Dedifferentiated amniotic fluid mesenchymal stem cell (primary cell): Measurements from ENCODE around the gene ATCAY.
"Not testable (repeated sequence)": the region's sequence is repeated elsewhere in the genome, so short reads cannot be mapped to it uniquely, and the experiment has no call there.

ENCODE experiments used
- DNase-seq: peaks from one replicate; pipeline ENCODE4 v3.0.0-alpha.2; 2016; ENCODE audit errors: extremely low spot score

The ATCAY gene

GRCh38 chr19:3857449-3858003 lies 23.0 kb upstream of the ATCAY start:
- DNase-seq: no peak

DNA sequence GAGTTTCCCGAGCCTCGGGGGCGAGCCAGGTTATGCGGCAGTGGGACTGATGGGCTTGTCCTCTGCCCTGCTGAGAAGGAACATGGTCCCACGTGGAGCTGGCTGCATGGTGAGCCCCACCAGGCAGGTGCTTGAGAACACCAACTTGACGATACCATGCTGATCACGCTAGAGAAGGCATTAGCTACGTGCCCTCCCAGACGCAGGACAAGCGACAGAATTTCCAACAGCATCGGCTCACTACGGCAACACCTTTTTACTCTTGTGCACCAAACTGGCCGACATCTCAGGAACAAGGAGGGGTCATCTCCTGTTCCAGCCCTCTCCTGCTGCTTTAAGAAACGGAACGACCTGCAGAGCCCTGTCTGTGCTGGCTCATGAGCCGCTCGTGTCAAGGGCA lies 20.0 kb upstream of the ATCAY start:
- DNase-seq: no peak

DNA sequence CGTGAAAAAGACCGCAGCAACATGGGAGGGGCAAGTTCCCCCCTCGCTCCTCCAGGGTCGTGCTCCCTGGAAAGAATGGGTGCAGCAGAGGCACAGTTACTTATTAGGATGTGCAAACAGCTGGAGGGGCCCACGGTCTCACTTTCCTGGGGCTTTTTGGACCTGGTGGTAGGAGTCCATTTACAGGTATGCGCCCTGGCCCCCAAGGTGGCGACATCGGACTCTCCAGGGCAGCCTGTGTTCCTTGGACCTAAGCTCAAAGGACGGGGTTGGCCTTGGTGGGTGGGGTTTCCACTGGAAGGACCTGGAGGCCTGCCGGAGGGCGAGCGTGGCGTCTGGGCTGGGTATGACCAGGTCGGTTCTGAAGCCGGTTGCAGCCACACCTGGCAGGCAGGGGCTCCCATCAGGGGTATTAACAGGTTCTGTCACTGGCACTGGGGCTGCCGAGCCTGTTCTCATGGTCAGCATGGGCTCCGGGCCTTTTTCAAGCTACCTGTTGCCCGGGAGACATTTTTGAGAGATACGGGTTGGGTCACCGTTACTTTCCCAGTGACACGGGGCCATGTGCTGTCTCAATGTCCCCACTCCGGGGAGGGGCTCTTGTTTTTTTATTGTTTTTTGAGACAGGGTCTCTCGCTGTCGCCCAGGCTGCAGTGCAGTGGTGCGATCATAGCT lies 17.5 kb upstream of the ATCAY start:
- no peak for DNase-seq

GRCh38 chr19:3863648-3864047 lies 16.8 kb upstream of the ATCAY start:
- no peak for DNase-seq

DNA sequence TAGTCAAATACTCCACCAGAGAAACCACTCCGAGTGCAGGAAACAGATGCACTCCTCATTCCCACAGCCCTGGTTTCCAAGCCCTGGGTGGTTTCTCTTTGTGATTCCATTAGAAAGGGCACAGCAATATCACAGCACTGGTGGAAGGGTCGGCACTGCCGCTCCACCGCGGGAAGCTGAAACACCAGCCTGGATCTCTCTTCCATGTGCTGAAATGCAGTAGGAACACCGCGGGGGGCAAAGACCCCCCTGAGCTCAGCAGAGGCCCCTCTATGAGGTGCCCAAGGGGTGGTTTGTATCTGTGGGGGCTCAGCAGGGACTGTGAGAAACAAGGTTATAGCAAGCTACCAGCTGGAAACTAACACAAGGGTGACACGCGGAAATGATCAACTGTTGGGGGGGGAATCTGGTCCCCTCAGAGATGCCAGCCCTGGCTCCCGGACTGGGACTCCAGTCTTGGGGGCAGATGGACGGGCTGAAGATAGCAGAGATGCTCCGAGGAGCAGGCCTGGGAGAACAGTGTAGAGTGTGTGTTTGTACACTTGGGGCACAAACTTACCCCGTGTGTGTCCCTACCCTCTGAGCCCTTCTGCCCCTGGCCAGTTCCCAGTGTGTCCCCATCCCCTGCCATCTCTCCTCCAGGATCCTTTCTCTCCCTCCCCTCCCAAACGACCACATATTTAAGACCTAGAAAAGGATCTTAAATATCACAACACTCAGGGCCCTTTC lies 13.4 kb upstream of the ATCAY start:
- DNase-seq: no peak

GRCh38 chr19:3867971-3868769 lies 12.3 kb upstream of the ATCAY start:
- DNase-seq: no peak

- DNase-seq: no peak
Measured at GRCh38 chr19:3868770-3869456, 11.6 kb upstream of the ATCAY start, which contains the start of gene ZFR2. Gene ZFR2, minus strand, starts transcription at chr19:3869038. Its CDS starts 21 bp downstream, at chr19:3869017.

DNA sequence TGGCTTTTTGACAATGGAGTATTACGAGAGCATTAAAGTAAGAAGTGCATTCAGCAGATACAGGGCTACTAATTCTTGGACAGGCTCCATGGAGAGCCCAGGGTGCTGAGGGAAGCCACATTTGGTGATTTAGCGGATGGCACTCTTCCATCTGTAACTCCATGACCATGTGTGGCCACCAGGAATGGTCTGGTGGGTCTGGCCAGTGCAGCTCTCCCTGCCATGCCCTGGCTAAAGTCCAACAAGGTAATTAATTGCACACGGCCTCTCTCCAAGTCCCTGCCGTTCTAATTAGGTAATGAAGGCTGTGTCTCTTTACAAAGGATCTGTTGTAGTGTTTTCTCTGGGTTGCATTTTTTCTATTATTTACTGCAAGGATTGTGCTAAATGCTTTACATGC lies 7.3 kb upstream of the ATCAY start:
- DNase-seq: no peak

- DNase-seq: not testable (repeated sequence)
Measured at GRCh38 chr19:3874695-3875094, 5.8 kb upstream of the ATCAY start.

DNA sequence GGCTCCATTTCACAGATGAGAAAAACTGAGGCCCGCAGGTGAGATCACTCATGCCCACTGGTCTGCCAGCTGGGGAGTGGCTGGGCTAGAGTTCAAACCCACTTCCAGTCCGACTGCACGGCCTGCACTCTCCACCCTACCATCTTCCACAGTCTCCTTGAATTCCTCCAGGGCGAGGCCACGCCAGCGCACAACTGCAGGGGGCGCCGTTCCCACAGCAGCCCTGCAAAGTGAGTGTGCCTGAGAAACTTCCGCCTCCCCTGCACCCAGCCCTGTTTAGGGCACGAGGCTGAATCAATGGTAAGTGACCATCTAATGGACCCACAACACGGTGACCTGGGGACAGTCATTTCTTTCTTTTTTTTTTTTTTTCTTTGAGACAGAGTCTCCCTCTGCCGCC lies 829 bp upstream of the ATCAY start:
- DNase-seq: no peak

- no peak for DNase-seq
Measured at GRCh38 chr19:3881272-3882040, 971 bp downstream of the ATCAY start.

- no peak for DNase-seq
Measured at GRCh38 chr19:3882041-3882384, 1.5 kb downstream of the ATCAY start.

DNA sequence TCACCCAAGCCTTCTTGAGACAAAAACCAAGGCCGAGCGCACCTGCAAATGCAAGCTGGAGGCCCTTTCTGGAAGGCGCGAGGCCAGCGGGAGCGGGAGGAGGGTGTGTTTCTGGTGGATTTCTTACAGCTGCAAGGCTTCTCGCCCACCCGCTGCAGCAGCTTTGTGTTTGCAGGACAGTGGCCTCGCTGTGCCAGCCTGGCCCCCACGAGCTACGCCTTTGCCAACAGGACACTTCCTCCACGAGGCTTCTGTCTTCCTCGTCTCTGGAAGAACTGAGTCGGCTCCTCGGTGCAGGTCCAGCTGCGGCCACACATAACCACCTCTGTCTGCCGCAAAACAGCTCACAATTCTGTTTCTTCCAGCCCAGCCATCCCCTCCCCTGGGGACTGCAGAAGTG lies 10.1 kb downstream of the ATCAY start:
- no peak for DNase-seq

GRCh38 chr19:3893509-3894179 lies 13.2 kb downstream of the ATCAY start:
- no peak for DNase-seq

GRCh38 chr19:3894959-3895358 lies 14.5 kb downstream of the ATCAY start:
- DNase-seq: not testable (repeated sequence)

GRCh38 chr19:3895788-3896187 lies 15.3 kb downstream of the ATCAY start:
- no peak for DNase-seq

DNA sequence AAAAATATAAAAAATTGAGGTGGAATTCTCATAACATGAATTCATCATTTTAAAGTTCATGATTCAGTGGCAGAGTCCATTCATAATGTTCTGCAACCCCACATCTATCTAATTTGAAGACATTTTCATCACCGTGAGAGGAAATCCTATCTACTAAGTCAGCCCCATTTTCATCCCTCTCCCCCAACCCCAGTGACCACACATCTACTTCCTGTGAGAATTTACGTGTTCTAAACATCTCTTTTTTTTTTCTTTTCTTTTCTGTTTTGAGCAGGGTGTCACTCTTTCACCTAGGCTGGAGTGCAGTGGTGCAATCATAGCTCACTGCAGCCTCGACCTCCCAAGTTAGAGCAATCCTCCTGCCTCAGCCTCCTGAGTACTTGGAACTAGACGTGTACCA lies 17.5 kb downstream of the ATCAY start:
- DNase-seq: no peak

- no peak for DNase-seq
Measured at GRCh38 chr19:3898426-3898825, 17.9 kb downstream of the ATCAY start.

GRCh38 chr19:3899531-3900294 lies 19.2 kb downstream of the ATCAY start:
- DNase-seq: no peak
